GM12878 (cell line): ENCODE measurements around the gene SNED1. TPM values are rescaled to one million over a fixed set of nuclear protein-coding genes. Genes with fewer than 3 reads are reported as not detected.
A peak's percentile ranks its signal among the peaks of the same experiment; 100 is the strongest.

Experiments used
- ATAC-seq: fragments of 200-7000 bp; cut with Tn5 transposase; 3 replicates; pipeline ENCODE4 v1.9.1; 2020; ENCODE audit warnings: mild to moderate bottlenecking, moderate library complexity
- BruUV-seq: library from RNA; stranded (reverse); fragments of 400-500 nt; replicated peaks from 2 replicates; lab custom pipeline; 2021; lab: Mats Ljungman, UMichigan
- CTCF ChIA-PET: fragments of 300-600 bp; sonication (Branson Sonifier 250); formaldehyde crosslinking; extraction: SDS; loops from one replicate; lab custom pipeline; 2021; ENCODE audit warnings: inconsistent platforms; lab: Yijun Ruan, JAX
- POLR2A ChIA-PET: fragments of 350-600 bp; formaldehyde crosslinking; extraction: SDS; loops from one replicate; lab custom pipeline; 2021; ENCODE audit warnings: inconsistent platforms; lab: Charles Lee
- RAD21 ChIA-PET: fragments of 300-600 bp; sonication (Branson Sonifier 250); formaldehyde crosslinking; loops from one replicate; lab custom pipeline; 2023; ENCODE audit warnings: antibody characterized with exemption; ENCODE audit not compliant: unreplicated experiment; lab: Charles Lee
- SMC1A ChIA-PET: fragments of 300-600 bp; sonication (Branson Sonifier 250); formaldehyde crosslinking; loops from one replicate; lab custom pipeline; 2023; ENCODE audit not compliant: unreplicated experiment, uncharacterized antibody; lab: Charles Lee
- DNase-seq: peaks from one replicate; pipeline ENCODE4 v3.0.0-alpha.2; 2011; ENCODE audit warnings: low read depth, low spot score
- FAIRE-seq: peaks from 3 replicates; lab custom pipeline; 2011; peaks lifted over from hg19 to GRCh38; lab: Jason Lieb, UNC
- H2AFZ ChIP-seq: 2 replicates; pipeline ENCODE4 v1.6.0; 2011; ENCODE audit warnings: low read depth, low read length, control low read depth; ENCODE audit not compliant: control insufficient read depth
- H3K27ac ChIP-seq: 2 replicates; pipeline ENCODE4 v1.5.1; 2011; ENCODE audit warnings: control low read depth; ENCODE audit not compliant: control insufficient read depth, insufficient read depth
- H3K27me3 ChIP-seq, 2 experiments: replicated peaks in 1 of 2; 2 replicates each; pipeline versions ENCODE4 v1.6.0 to v1.6.1; 2011; ENCODE audit warnings: low read length in 1 of 2; ENCODE audit not compliant: control insufficient read depth in 2 of 2, insufficient read depth in 2 of 2
- H3K36me3 ChIP-seq, 2 experiments: 2 replicates each; pipeline ENCODE4 v1.5.1; 2011; ENCODE audit warnings: low read length in 1 of 2; ENCODE audit not compliant: control insufficient read depth in 2 of 2, insufficient read depth in 2 of 2
- H3K4me1 ChIP-seq: 2 replicates; pipeline ENCODE4 v1.6.1; 2011; ENCODE audit warnings: mild to moderate bottlenecking, low read length, moderate library complexity, mixed read lengths; ENCODE audit not compliant: control insufficient read depth, insufficient read depth
- H3K4me2 ChIP-seq: 2 replicates; pipeline ENCODE4 v1.6.0; 2011; ENCODE audit warnings: control low read depth; ENCODE audit not compliant: control insufficient read depth, insufficient read depth
- H3K4me3 ChIP-seq: fragments of 200-600 bp; sonication (generic); 2 replicates; pipeline ENCODE4 v1.5.1; 2016
- H3K79me2 ChIP-seq: 2 replicates; pipeline ENCODE4 v1.6.0; 2011; ENCODE audit warnings: low read length; ENCODE audit not compliant: control insufficient read depth, insufficient read depth
- H3K9ac ChIP-seq: 2 replicates; pipeline ENCODE4 v1.8.0; 2011; ENCODE audit warnings: low read length, control low read depth, mixed read lengths; ENCODE audit not compliant: control insufficient read depth, insufficient read depth
- H3K9me3 ChIP-seq: replicated peaks from 3 replicates; pipeline ENCODE4 v1.5.1; 2011; ENCODE audit warnings: mild to moderate bottlenecking, low read length; ENCODE audit not compliant: control insufficient read depth, insufficient read depth
- H4K20me1 ChIP-seq: 2 replicates; pipeline ENCODE4 v1.6.0; 2011; ENCODE audit not compliant: control insufficient read depth, insufficient read depth
- CBFB ChIP-seq: IDR thresholded peaks from 2 replicates; pipeline ENCODE4 v1.6.1; 2016; ENCODE audit warnings: antibody characterized with exemption, low read depth
- MEF2A ChIP-seq: IDR thresholded peaks from 2 replicates; pipeline ENCODE4 v1.6.1; 2011; ENCODE audit warnings: low read depth, mild to moderate bottlenecking, low read length, moderate library complexity; ENCODE audit not compliant: insufficient read depth
- POLR2AphosphoS5 ChIP-seq: IDR thresholded peaks from 2 replicates; pipeline ENCODE4 v1.6.1; 2011; ENCODE audit warnings: mild to moderate bottlenecking, low read length, inconsistent platforms
- RB1 ChIP-seq: fragments of 450-650 bp; formaldehyde crosslinking; IDR thresholded peaks from 2 replicates; pipeline ENCODE4 v1.6.1; 2017; ENCODE audit warnings: mild to moderate bottlenecking, borderline replicate concordance
- SP1 ChIP-seq: IDR thresholded peaks from one replicate; pipeline ENCODE4 v1.6.1; 2011; ENCODE audit warnings: low read depth, low read length
- SUZ12 ChIP-seq: fragments of 200-600 bp; sonication (generic); IDR thresholded peaks from one replicate; pipeline ENCODE4 v1.6.1; 2018; ENCODE audit warnings: antibody characterized with exemption, mild to moderate bottlenecking; ENCODE audit not compliant: unreplicated experiment
- WGBS: methylation state at CpG from one replicate; pipeline ENCODE4 v1.1.6; 2016; ENCODE audit warnings: low lambda C conversion rate; ENCODE audit not compliant: insufficient replicate concordance, insufficient coverage; ENCODE audit errors: missing lambda C conversion rate; 5-methylcytosine and 5-hydroxymethylcytosine counted together
- in situ Hi-C: fragments of 300-500 bp; cut with MboI; formaldehyde crosslinking; loops from 9 replicates; pipeline ENCODE4 v1.14.3; 2018; ENCODE audit warnings: mixed read lengths
- intact Hi-C: fragments of 100-400 bp; cut with micrococcal nuclease; formaldehyde crosslinking; loops from one replicate; pipeline ENCODE4 v1.14.2; 2022; ENCODE audit not compliant: unreplicated experiment
- polyA plus RNA-seq, 11 experiments: library from polyadenylated mRNA; depleted of rRNA in 4 of 11; unstranded in 6 of 11; stranded (reverse) in 5 of 11; fragments of >200 nt; fragmentation: Nextera tagmentation in 4 of 11; fragmentation: Illumina TruSeq in 1 of 11; extraction: Ambion mirVana in 4 of 11; extraction: Trizol in 1 of 11; gene quantifications; 1 replicate in 1 of 11; 2 replicates in 10 of 11; pipeline versions ENCODE4 v1.2.1 to v1.2.3, GENCODE V29; 2011 to 2016; ENCODE audit warnings: inconsistent platforms in 2 of 11, missing spikeins in 2 of 11, low read depth in 1 of 11
- total RNA-seq, 4 experiments: library from RNA; depleted of rRNA in 3 of 4; stranded (reverse); fragments of >200 nt in 3 of 4; fragmentation: Illumina TruSeq in 1 of 4; extraction: Trizol in 1 of 4; gene quantifications; 2 replicates each; pipeline versions ENCODE4 v1.2.1 to v1.2.3, GENCODE V29; 2013 to 2021
- TF ChIP-seq, protein P1 (sequence below): IDR thresholded peaks from 2 replicates; pipeline ENCODE4 v1.6.1; 2012; ENCODE audit warnings: improper control_type of control experiment, low read depth, low read length; ENCODE audit not compliant: insufficient replicate concordance
- TF ChIP-seq, protein P2 (sequence below): fragments of 450-650 bp; IDR thresholded peaks from 2 replicates; pipeline ENCODE4 v1.6.1; 2016; ENCODE audit warnings: mild to moderate bottlenecking
- TF ChIP-seq, protein P3 (sequence below): fragments of 450-650 bp; IDR thresholded peaks from 2 replicates; pipeline ENCODE4 v1.6.1; 2014; ENCODE audit warnings: mild to moderate bottlenecking
- TF ChIP-seq, protein P4 (sequence below): IDR thresholded peaks from 2 replicates; pipeline ENCODE4 v1.6.1; 2012; ENCODE audit warnings: low read depth, low read length, improper control_type of control experiment
- TF ChIP-seq, protein P5 (sequence below), 3 experiments: IDR thresholded peaks in 2 of 3; conservative IDR thresholded peaks in 1 of 3; 2 replicates each; pipeline ENCODE4 v1.5.1; 2011; ENCODE audit warnings: low read depth in 3 of 3, low read length in 3 of 3, mild to moderate bottlenecking in 3 of 3, control low read depth in 2 of 3, moderate library complexity in 2 of 3, inconsistent platforms in 1 of 3, mixed read lengths in 1 of 3; ENCODE audit not compliant: control insufficient read depth in 2 of 3, insufficient read depth in 1 of 3; ENCODE audit errors: extremely low read depth in 1 of 3

Gene SNED1
- total and polyA plus RNA-seq, 10 of the 15 experiments (the other 5 are each of a cell fraction or from before 2014, with no cell fraction given) = 0.05 to 8.4 (median 3.0) TPM

DNA sequence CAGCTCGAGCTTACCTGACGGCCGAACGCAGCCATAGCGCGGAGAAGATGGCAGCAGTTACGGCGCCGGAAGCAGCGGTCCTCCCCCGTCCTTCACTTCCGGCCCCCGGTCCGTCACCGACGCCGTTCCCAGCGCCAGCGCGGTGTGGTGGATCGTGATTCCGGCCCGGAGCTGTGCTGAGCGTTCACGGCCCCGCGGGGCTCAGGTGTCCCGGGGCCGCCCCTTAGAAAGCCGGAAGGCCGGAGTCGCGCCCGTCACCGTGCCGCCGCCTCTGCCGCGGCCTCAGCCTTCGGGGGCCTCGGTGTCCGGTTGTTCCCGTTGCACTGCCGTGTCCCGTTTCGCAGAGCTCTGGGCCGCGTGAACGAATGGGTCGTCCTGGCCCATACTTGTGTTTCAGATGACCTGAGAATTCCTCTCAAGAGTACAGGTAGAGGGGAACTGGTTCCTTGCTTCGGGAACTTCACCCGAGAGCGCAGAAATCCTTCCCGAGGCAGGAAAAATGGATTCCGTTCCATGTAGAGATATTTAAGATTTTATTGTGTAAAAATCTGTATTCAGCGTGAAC is 103.9 kb downstream of the SNED1 start, which contains the start of gene MTERF4:
Gene MTERF4 (minus strand): TSS at position 49 of the 565 bp plus-strand sequence. CDS start 14 bp downstream, at position 35.
- ChIA-PET CTCF (interaction anchor here (1.6 to 3.7 kb wide), 4 partner anchors 11 to 47 kb away, joined by 4 to 14 read pairs (median 6); partner anchors contain the start of gene PASK), RAD21 (interaction anchor here (1.0 to 5.0 kb wide), 8 partner anchors 10 to 219 kb away, joined by 3 to 62 read pairs (median 7); partner anchors contain the start of genes PASK and PPP1R7), SMC1A (interaction anchor here (0.8 to 6.3 kb wide), 5 partner anchors 10 to 46 kb away, joined by 3 to 53 read pairs (median 4); partner anchors contain the start of gene PASK), POLR2A (interaction anchor here (1.0 to 4.9 kb wide), 7 partner anchors 9 to 518 kb away, joined by 3 to 54 read pairs (median 10); partner anchors contain the start of genes PASK and PPP1R7)
- peaks cover 31% of the 10 kb centered on the region for H3K4me1 ChIP-seq
- in situ Hi-C loops (no loop called here), intact Hi-C loops (loop anchor here (1.0 to 5.0 kb wide), 3 partner anchors 25 to 215 kb away; partner anchors contain the start of genes HDLBP, PASK and SEPTIN2)
- ATAC-seq (peak; percentile 82), DNase-seq (no peak), FAIRE-seq (peak; percentile 54)
- no peaks in the 10 kb centered on the region for H3K9me3 ChIP-seq
- TSS peak; percentile 73 for BruUV-seq
- peak within 1 kb of the TSS; percentile 90 for H3K27ac ChIP-seq
- H3K36me3 ChIP-seq = peaks cover 0 to 3% of the 10 kb centered on the region in 2 experiments; a peak in 3 of 4 replicates
- peak within 1 kb of the TSS; percentile 80 for H3K4me3 ChIP-seq
- H4K20me1 ChIP-seq = no peaks in the 10 kb centered on the region
- H2AFZ ChIP-seq = peak within 1 kb of the TSS; percentile 57
- H3K4me2 ChIP-seq = peak within 1 kb of the TSS; percentile 58
- H3K9ac ChIP-seq = peak within 1 kb of the TSS; percentile 95
- H3K79me2 ChIP-seq = peaks cover 63% of the 10 kb centered on the region
- no peaks in the 10 kb centered on the region for H3K27me3 ChIP-seq
- WGBS = under 1% methylated on average over 52 of the region's 56 CpGs
- TF ChIP-seq RB1 (peak; percentile 96; the same call in 1 of the 2 replicates), CBFB (no peak; the same call in 1 of the 2 replicates), MEF2A (0 out of 2 replicates have a peak, but pooled peaks have one; percentile 57), POLR2AphosphoS5 (peak; percentile 90; the same call in 1 of the 2 replicates), SUZ12 (no peak), SP1 (peak; percentile 81)
- TF ChIP-seq, protein P1, sequence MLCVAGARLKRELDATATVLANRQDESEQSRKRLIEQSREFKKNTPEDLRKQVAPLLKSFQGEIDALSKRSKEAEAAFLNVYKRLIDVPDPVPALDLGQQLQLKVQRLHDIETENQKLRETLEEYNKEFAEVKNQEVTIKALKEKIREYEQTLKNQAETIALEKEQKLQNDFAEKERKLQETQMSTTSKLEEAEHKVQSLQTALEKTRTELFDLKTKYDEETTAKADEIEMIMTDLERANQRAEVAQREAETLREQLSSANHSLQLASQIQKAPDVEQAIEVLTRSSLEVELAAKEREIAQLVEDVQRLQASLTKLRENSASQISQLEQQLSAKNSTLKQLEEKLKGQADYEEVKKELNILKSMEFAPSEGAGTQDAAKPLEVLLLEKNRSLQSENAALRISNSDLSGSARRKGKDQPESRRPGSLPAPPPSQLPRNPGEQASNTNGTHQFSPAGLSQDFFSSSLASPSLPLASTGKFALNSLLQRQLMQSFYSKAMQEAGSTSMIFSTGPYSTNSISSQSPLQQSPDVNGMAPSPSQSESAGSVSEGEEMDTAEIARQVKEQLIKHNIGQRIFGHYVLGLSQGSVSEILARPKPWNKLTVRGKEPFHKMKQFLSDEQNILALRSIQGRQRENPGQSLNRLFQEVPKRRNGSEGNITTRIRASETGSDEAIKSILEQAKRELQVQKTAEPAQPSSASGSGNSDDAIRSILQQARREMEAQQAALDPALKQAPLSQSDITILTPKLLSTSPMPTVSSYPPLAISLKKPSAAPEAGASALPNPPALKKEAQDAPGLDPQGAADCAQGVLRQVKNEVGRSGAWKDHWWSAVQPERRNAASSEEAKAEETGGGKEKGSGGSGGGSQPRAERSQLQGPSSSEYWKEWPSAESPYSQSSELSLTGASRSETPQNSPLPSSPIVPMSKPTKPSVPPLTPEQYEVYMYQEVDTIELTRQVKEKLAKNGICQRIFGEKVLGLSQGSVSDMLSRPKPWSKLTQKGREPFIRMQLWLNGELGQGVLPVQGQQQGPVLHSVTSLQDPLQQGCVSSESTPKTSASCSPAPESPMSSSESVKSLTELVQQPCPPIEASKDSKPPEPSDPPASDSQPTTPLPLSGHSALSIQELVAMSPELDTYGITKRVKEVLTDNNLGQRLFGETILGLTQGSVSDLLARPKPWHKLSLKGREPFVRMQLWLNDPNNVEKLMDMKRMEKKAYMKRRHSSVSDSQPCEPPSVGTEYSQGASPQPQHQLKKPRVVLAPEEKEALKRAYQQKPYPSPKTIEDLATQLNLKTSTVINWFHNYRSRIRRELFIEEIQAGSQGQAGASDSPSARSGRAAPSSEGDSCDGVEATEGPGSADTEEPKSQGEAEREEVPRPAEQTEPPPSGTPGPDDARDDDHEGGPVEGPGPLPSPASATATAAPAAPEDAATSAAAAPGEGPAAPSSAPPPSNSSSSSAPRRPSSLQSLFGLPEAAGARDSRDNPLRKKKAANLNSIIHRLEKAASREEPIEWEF = no peak
- TF ChIP-seq, protein P2, sequence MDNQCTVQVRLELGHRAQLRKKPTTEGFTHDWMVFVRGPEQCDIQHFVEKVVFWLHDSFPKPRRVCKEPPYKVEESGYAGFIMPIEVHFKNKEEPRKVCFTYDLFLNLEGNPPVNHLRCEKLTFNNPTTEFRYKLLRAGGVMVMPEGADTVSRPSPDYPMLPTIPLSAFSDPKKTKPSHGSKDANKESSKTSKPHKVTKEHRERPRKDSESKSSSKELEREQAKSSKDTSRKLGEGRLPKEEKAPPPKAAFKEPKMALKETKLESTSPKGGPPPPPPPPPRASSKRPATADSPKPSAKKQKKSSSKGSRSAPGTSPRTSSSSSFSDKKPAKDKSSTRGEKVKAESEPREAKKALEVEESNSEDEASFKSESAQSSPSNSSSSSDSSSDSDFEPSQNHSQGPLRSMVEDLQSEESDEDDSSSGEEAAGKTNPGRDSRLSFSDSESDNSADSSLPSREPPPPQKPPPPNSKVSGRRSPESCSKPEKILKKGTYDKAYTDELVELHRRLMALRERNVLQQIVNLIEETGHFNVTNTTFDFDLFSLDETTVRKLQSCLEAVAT = no peak
- TF ChIP-seq, protein P3, sequence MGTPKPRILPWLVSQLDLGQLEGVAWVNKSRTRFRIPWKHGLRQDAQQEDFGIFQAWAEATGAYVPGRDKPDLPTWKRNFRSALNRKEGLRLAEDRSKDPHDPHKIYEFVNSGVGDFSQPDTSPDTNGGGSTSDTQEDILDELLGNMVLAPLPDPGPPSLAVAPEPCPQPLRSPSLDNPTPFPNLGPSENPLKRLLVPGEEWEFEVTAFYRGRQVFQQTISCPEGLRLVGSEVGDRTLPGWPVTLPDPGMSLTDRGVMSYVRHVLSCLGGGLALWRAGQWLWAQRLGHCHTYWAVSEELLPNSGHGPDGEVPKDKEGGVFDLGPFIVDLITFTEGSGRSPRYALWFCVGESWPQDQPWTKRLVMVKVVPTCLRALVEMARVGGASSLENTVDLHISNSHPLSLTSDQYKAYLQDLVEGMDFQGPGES = peak; percentile 36; the same call in 1 of the 2 replicates
- TF ChIP-seq, protein P4, sequence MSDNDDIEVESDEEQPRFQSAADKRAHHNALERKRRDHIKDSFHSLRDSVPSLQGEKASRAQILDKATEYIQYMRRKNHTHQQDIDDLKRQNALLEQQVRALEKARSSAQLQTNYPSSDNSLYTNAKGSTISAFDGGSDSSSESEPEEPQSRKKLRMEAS = peak; percentile 69
- TF ChIP-seq, protein P5, sequence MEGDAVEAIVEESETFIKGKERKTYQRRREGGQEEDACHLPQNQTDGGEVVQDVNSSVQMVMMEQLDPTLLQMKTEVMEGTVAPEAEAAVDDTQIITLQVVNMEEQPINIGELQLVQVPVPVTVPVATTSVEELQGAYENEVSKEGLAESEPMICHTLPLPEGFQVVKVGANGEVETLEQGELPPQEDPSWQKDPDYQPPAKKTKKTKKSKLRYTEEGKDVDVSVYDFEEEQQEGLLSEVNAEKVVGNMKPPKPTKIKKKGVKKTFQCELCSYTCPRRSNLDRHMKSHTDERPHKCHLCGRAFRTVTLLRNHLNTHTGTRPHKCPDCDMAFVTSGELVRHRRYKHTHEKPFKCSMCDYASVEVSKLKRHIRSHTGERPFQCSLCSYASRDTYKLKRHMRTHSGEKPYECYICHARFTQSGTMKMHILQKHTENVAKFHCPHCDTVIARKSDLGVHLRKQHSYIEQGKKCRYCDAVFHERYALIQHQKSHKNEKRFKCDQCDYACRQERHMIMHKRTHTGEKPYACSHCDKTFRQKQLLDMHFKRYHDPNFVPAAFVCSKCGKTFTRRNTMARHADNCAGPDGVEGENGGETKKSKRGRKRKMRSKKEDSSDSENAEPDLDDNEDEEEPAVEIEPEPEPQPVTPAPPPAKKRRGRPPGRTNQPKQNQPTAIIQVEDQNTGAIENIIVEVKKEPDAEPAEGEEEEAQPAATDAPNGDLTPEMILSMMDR (IDR thresholded peaks at IDR 0.05 in 2 of 3, conservative IDR thresholded peaks at IDR 0.05 in 1 of 3; ENCODE audit: control insufficient read depth in 2 of 3, extremely low read depth in 1 of 3, insufficient read depth in 1 of 3, low read depth in 3 of 3, low read length in 3 of 3) = no peak
